A549 (cell line): ENCODE results near the gene GARS1. TPM values are rescaled to one million over a fixed set of nuclear protein-coding genes. Genes with fewer than 3 reads are reported as not detected.

ENCODE experiments used
- ATAC-seq, 2 experiments: fragments of 200-7000 bp in 1 of 2; fragments of >200 bp in 1 of 2; cut with Nextera tagmentation in 1 of 2; cut with Tn5 transposase in 1 of 2; 3 replicates each; pipeline versions ENCODE4 v1.8.0 to v1.9.1; 2018 to 2020; ENCODE audit warnings: mild to moderate bottlenecking in 1 of 2, moderate library complexity in 1 of 2
- CTCF ChIA-PET: fragments of 300-600 bp; sonication (Branson Sonifier 250); formaldehyde crosslinking; extraction: SDS; loops from one replicate; lab custom pipeline; 2021; ENCODE audit warnings: antibody characterized with exemption, inconsistent platforms; lab: Yijun Ruan, JAX
- POLR2A ChIA-PET: fragments of 350-600 bp; formaldehyde crosslinking; extraction: SDS; loops from one replicate; lab custom pipeline; 2021; ENCODE audit warnings: antibody characterized with exemption, inconsistent platforms; lab: Yijun Ruan, JAX
- DNase-seq, 2 experiments: peaks; one replicate each; pipeline versions ENCODE4 v3.0.0 to v3.0.0-alpha.2; 2011 to 2016; ENCODE audit warnings: low read depth in 1 of 2, low spot score in 1 of 2
- FAIRE-seq: peaks from 2 replicates; lab custom pipeline; 2011; peaks lifted over from hg19 to GRCh38; lab: Jason Lieb, UNC
- H3K27ac ChIP-seq, 2 experiments: fragments of >200 bp; sonication (Bioruptor Twin); formaldehyde crosslinking; 3 replicates each; pipeline ENCODE4 v1.5.1; 2016 to 2017
- H3K4me1 ChIP-seq: fragments of >200 bp; sonication (Bioruptor Twin); formaldehyde crosslinking; 3 replicates; pipeline ENCODE4 v1.6.1; 2016
- H3K4me2 ChIP-seq: fragments of >200 bp; sonication (Bioruptor Twin); formaldehyde crosslinking; 3 replicates; pipeline ENCODE4 v1.6.1; 2016
- H3K4me3 ChIP-seq: fragments of >200 bp; sonication (Bioruptor Twin); formaldehyde crosslinking; 3 replicates; pipeline ENCODE4 v1.5.1; 2016
- H3K9me3 ChIP-seq: fragments of >200 bp; sonication (Bioruptor Twin); formaldehyde crosslinking; 3 replicates; pipeline ENCODE4 v1.6.1; 2016
- BCL3 ChIP-seq: fragments of >200 bp; sonication (Bioruptor Twin); formaldehyde crosslinking; IDR thresholded peaks from 3 replicates; pipeline ENCODE4 v1.6.1; 2016
- BHLHE40 ChIP-seq: IDR thresholded peaks from 2 replicates; pipeline ENCODE4 v1.6.1; 2012; ENCODE audit warnings: low read depth, low read length, inconsistent platforms
- CEBPB ChIP-seq, 2 experiments: fragments of >200 bp in 1 of 2; sonication (Bioruptor Twin) in 1 of 2; formaldehyde crosslinking in 1 of 2; IDR thresholded peaks; 2 replicates each; pipeline ENCODE4 v1.6.1; 2012 to 2016
- CHD2 ChIP-seq: fragments of 150-350 bp; IDR thresholded peaks from 2 replicates; pipeline ENCODE4 v1.6.1; 2014; ENCODE audit warnings: low read length; ENCODE audit not compliant: partially characterized antibody
- CHD4 ChIP-seq: fragments of 200-600 bp; sonication (generic); IDR thresholded peaks from 2 replicates; pipeline ENCODE4 v1.6.1; 2016; ENCODE audit warnings: antibody characterized with exemption, mild to moderate bottlenecking, borderline replicate concordance
- ELK1 ChIP-seq: fragments of 150-350 bp; IDR thresholded peaks from 2 replicates; pipeline ENCODE4 v1.6.1; 2014; ENCODE audit warnings: low read depth, mild to moderate bottlenecking, low read length
- EP300 ChIP-seq, 2 experiments: fragments of >200 bp; sonication (Bioruptor Twin); formaldehyde crosslinking; IDR thresholded peaks; 2 replicates in 1 of 2; 3 replicates in 1 of 2; pipeline ENCODE4 v1.6.1; 2016 to 2017
- FOXS1 ChIP-seq: fragments of 250-450 bp; sonication (Bioruptor Pico); IDR thresholded peaks from 2 replicates; pipeline ENCODE4 v1.5.0; 2020; ENCODE audit warnings: mild to moderate bottlenecking, moderate library complexity
- GATA3 ChIP-seq: IDR thresholded peaks from 2 replicates; pipeline ENCODE4 v1.6.1; 2012; ENCODE audit warnings: borderline replicate concordance
- HEYL ChIP-seq: fragments of 250-450 bp; sonication (Bioruptor Pico); IDR thresholded peaks from 2 replicates; pipeline ENCODE4 v1.8.0; 2021; ENCODE audit warnings: mild to moderate bottlenecking, moderate library complexity
- JUN ChIP-seq, 2 experiments: fragments of >200 bp; sonication (Bioruptor Twin); formaldehyde crosslinking; IDR thresholded peaks; 2 replicates in 1 of 2; 3 replicates in 1 of 2; pipeline ENCODE4 v1.6.1; 2016 to 2017
- JUNB ChIP-seq: fragments of >200 bp; sonication (Bioruptor Twin); formaldehyde crosslinking; IDR thresholded peaks from 2 replicates; pipeline ENCODE4 v1.6.1; 2016
- KDM1A ChIP-seq: fragments of 200-600 bp; sonication (generic); IDR thresholded peaks from 2 replicates; pipeline ENCODE4 v1.6.1; 2016; ENCODE audit warnings: low read depth, mild to moderate bottlenecking
- KDM5A ChIP-seq: fragments of 200-600 bp; sonication (generic); IDR thresholded peaks from 2 replicates; pipeline ENCODE4 v1.6.1; 2016; ENCODE audit warnings: antibody characterized with exemption, mild to moderate bottlenecking
- MAFK ChIP-seq: fragments of 450-650 bp; IDR thresholded peaks from 2 replicates; pipeline ENCODE4 v1.6.1; 2014; ENCODE audit not compliant: partially characterized antibody
- MAX ChIP-seq: IDR thresholded peaks from 2 replicates; pipeline ENCODE4 v1.6.1; 2012
- NFE2L2 ChIP-seq: fragments of 150-350 bp; conservative IDR thresholded peaks from 2 replicates; pipeline ENCODE4 v1.6.1; 2014; ENCODE audit warnings: low read length
- NR3C1 ChIP-seq: fragments of >200 bp; sonication (Bioruptor Twin); formaldehyde crosslinking; IDR thresholded peaks from 3 replicates; pipeline ENCODE4 v1.6.1; 2017
- PHF8 ChIP-seq: fragments of 200-600 bp; sonication (generic); IDR thresholded peaks from 2 replicates; pipeline ENCODE4 v1.6.1; 2016; ENCODE audit warnings: low read depth, mild to moderate bottlenecking, antibody characterized with exemption, moderate library complexity, borderline replicate concordance
- POLR2A ChIP-seq: IDR thresholded peaks from 2 replicates; pipeline ENCODE4 v1.6.1; 2012; ENCODE audit warnings: mild to moderate bottlenecking, low read length
- RARB ChIP-seq: fragments of 250-450 bp; sonication (Bioruptor Pico); IDR thresholded peaks from 2 replicates; pipeline ENCODE4 v1.8.0; 2021; ENCODE audit warnings: mild to moderate bottlenecking, moderate library complexity
- RFX5 ChIP-seq: fragments of 450-650 bp; IDR thresholded peaks from 2 replicates; pipeline ENCODE4 v1.7.1; 2014; ENCODE audit warnings: antibody characterized with exemption, mild to moderate bottlenecking, moderate library complexity
- SMC3 ChIP-seq: fragments of >200 bp; sonication (Bioruptor Twin); formaldehyde crosslinking; IDR thresholded peaks from 3 replicates; pipeline ENCODE4 v1.6.1; 2018; ENCODE audit warnings: inconsistent platforms
- SREBF2 ChIP-seq: fragments of 450-650 bp; IDR thresholded peaks from 2 replicates; pipeline ENCODE4 v1.6.1; 2014; ENCODE audit warnings: mild to moderate bottlenecking, moderate library complexity
- ZNF302 ChIP-seq: fragments of 250-450 bp; sonication (Bioruptor Pico); IDR thresholded peaks from 2 replicates; pipeline ENCODE4 v1.9.0; 2021; ENCODE audit warnings: inconsistent platforms, mild to moderate bottlenecking, moderate library complexity
- WGBS: methylation state at CpG from one replicate; pipeline ENCODE4 v1.1.6; 2017; ENCODE audit errors: missing lambda C conversion rate; 5-methylcytosine and 5-hydroxymethylcytosine counted together
- polyA plus RNA-seq, 4 experiments: library from polyadenylated mRNA; depleted of rRNA in 3 of 4; stranded (reverse); fragments of >200 nt; fragmentation: RNase III in 1 of 4; extraction: RNeasy Plus Mini Kit Qiagen cat#74134 plus additional on column Dnase treatment in 1 of 4; gene quantifications; 2 replicates in 3 of 4; 3 replicates in 1 of 4; pipeline ENCODE4 v1.2.3, GENCODE V29; 2011 to 2017
- TF ChIP-seq, protein P1 (sequence below): fragments of 200-600 bp; sonication (generic); IDR thresholded peaks from 2 replicates; pipeline ENCODE4 v1.6.1; 2016; ENCODE audit warnings: antibody characterized with exemption, mild to moderate bottlenecking, moderate library complexity
- TF ChIP-seq, protein P2 (sequence below): fragments of 250-450 bp; sonication (Bioruptor Pico); IDR thresholded peaks from 2 replicates; pipeline ENCODE4 v1.5.0; 2021; ENCODE audit warnings: mild to moderate bottlenecking, moderate library complexity, borderline replicate concordance
- TF ChIP-seq, protein P3 (sequence below): fragments of >200 bp; sonication (Bioruptor Twin); formaldehyde crosslinking; IDR thresholded peaks from 3 replicates; pipeline ENCODE4 v1.5.1; 2016

Gene GARS1
- polyA plus RNA-seq, 2 of the 4 experiments (the other 2 are of a cell fraction) = 134 to 608 TPM

DNA sequence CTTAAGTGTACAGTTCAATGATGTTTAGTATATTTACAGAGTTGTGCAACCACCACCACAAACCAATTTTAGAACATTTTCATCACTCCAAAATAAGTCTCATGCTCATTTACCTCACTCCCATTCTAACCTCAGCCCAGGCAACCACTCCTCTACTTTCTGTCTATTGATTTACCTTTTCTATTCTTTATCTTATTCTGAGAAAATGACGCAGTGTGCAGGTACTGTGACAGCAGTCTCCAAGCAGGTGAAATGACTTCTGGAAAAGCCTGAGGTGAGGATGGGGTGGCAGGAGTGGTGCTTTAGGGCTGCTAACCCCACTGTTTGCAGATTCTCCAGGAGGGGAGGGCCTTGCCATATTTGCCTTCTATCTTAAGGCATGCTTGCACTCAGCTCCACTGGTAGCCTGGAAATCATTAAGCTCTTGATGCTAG, 39.5 kb downstream of the GARS1 start:
- no peak for FAIRE-seq
- CTCF ChIA-PET = interaction anchor here (2.0 kb wide), 1 partner anchor 13 kb away, joined by 6 read pairs; no protein-coding TSS in a partner anchor
- 82% methylated on average over 1 of the region's 1 CpG for WGBS
- H3K4me1 ChIP-seq = no peaks in the 10 kb centered on the region; the same call in 2 of the 3 replicates
- H3K27ac ChIP-seq = no peak overlapping the region
- H3K9me3 ChIP-seq = no peaks in the 10 kb centered on the region
- TF ChIP-seq HEYL (CRISPR knock-in tag) (no peak), SREBF2 (no peak), POLR2A (no peak), SMC3 (no peak), NFE2L2 (no peak), KDM5A (no peak), NR3C1 (no peak), ZNF302 (no peak), KDM1A (no peak), RFX5 (no peak), BHLHE40 (no peak), MAFK (no peak), JUN (IDR thresholded peaks at IDR 0.05) (no peak), MAX (no peak)
- peak in 1 of 2 experiments; percentile 59; a peak in 2 of 6 replicates for ATAC-seq
- no peak for DNase-seq
- no peak overlapping the region for H3K4me3 ChIP-seq
- POLR2A ChIA-PET = no interaction called here
- H3K4me2 ChIP-seq = no peak overlapping the region

DNA sequence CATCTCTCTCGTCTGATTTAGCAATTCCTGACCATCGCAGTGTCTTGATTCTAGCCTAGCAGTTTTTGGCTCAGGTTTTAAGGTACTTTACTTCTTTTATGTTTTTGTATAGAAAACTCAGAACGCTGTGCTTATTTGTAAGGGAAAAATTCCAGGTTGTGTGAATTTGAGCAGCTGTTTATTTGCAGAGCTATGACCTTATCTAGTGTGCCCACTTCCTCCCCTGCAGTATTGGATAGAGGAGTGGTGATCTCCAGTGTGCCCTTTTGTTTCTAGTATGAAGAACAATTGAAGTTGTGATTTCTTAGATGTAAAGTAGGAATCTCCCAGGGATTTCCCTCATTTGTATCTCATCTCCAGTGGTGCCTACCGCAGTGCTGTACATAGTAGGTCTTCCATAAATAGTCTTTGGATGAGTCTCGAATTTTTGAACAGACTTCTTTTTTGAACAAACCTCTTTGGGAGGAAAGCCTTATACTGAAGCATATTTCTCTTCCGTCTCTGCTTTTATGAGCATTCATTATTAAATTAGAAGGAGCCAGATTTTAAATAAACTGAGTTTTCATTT, 40.0 kb downstream of the GARS1 start:
- ChIA-PET CTCF (interaction anchor here (2.0 kb wide), 1 partner anchor 13 kb away, joined by 6 read pairs; no protein-coding TSS in a partner anchor), POLR2A (no interaction called here)
- peak in 1 of 2 experiments; percentile 54; a peak in 1 of 6 replicates for ATAC-seq
- Histone ChIP-seq H3K4me2 (no peak overlapping the region), H3K4me3 (no peak overlapping the region), H3K27ac (no peak overlapping the region), H3K9me3 (no peaks in the 10 kb centered on the region), H3K4me1 (no peaks in the 10 kb centered on the region; the same call in 2 of the 3 replicates)
- WGBS = 87% methylated on average over 6 of the region's 6 CpGs
- no peak for FAIRE-seq
- DNase-seq = no peak
- TF ChIP-seq PHF8 (no peak), ZNF302 (no peak), GATA3 (no peak), NR3C1 (no peak), MAFK (no peak), JUNB (no peak), KDM1A (no peak), EP300 (IDR thresholded peaks at IDR 0.05) (no peak), BCL3 (no peak), RARB (CRISPR knock-in tag) (no peak), CHD4 (no peak), JUN (IDR thresholded peaks at IDR 0.05) (no peak), CHD2 (no peak), SMC3 (no peak), ELK1 (no peak), FOXS1 (CRISPR knock-in tag) (no peak), CEBPB (IDR thresholded peaks at IDR 0.05) (no peak)
- TF ChIP-seq, protein P1, sequence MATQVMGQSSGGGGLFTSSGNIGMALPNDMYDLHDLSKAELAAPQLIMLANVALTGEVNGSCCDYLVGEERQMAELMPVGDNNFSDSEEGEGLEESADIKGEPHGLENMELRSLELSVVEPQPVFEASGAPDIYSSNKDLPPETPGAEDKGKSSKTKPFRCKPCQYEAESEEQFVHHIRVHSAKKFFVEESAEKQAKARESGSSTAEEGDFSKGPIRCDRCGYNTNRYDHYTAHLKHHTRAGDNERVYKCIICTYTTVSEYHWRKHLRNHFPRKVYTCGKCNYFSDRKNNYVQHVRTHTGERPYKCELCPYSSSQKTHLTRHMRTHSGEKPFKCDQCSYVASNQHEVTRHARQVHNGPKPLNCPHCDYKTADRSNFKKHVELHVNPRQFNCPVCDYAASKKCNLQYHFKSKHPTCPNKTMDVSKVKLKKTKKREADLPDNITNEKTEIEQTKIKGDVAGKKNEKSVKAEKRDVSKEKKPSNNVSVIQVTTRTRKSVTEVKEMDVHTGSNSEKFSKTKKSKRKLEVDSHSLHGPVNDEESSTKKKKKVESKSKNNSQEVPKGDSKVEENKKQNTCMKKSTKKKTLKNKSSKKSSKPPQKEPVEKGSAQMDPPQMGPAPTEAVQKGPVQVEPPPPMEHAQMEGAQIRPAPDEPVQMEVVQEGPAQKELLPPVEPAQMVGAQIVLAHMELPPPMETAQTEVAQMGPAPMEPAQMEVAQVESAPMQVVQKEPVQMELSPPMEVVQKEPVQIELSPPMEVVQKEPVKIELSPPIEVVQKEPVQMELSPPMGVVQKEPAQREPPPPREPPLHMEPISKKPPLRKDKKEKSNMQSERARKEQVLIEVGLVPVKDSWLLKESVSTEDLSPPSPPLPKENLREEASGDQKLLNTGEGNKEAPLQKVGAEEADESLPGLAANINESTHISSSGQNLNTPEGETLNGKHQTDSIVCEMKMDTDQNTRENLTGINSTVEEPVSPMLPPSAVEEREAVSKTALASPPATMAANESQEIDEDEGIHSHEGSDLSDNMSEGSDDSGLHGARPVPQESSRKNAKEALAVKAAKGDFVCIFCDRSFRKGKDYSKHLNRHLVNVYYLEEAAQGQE = no peak
- TF ChIP-seq, protein P2, sequence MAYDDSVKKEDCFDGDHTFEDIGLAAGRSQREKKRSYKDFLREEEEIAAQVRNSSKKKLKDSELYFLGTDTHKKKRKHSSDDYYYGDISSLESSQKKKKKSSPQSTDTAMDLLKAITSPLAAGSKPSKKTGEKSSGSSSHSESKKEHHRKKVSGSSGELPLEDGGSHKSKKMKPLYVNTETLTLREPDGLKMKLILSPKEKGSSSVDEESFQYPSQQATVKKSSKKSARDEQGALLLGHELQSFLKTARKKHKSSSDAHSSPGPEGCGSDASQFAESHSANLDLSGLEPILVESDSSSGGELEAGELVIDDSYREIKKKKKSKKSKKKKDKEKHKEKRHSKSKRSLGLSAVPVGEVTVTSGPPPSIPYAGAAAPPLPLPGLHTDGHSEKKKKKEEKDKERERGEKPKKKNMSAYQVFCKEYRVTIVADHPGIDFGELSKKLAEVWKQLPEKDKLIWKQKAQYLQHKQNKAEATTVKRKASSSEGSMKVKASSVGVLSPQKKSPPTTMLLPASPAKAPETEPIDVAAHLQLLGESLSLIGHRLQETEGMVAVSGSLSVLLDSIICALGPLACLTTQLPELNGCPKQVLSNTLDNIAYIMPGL (CRISPR knock-in tag) = no peak
- TF ChIP-seq, protein P3, sequence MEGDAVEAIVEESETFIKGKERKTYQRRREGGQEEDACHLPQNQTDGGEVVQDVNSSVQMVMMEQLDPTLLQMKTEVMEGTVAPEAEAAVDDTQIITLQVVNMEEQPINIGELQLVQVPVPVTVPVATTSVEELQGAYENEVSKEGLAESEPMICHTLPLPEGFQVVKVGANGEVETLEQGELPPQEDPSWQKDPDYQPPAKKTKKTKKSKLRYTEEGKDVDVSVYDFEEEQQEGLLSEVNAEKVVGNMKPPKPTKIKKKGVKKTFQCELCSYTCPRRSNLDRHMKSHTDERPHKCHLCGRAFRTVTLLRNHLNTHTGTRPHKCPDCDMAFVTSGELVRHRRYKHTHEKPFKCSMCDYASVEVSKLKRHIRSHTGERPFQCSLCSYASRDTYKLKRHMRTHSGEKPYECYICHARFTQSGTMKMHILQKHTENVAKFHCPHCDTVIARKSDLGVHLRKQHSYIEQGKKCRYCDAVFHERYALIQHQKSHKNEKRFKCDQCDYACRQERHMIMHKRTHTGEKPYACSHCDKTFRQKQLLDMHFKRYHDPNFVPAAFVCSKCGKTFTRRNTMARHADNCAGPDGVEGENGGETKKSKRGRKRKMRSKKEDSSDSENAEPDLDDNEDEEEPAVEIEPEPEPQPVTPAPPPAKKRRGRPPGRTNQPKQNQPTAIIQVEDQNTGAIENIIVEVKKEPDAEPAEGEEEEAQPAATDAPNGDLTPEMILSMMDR = no peak
